ENCODE measurements around the gene RPS6KB2. TPM values are rescaled to one million over a fixed set of nuclear protein-coding genes. Genes with fewer than 3 reads are reported as not detected.

Gene RPS6KB2
- total RNA-seq, 1 donor from 2014 or later, result 72.3 TPM

GRCh38 chr11:67407688-67408163 lies 20.6 kb upstream of the RPS6KB2 start:
- no peak overlapping the region for H3K27ac ChIP-seq

GRCh38 chr11:67408437-67409200 lies 19.7 kb upstream of the RPS6KB2 start:
- Histone ChIP-seq H3K27ac (no peak overlapping the region), H3K36me3 (no peaks in the 10 kb centered on the region), H3K4me1 (no peaks in the 10 kb centered on the region), H3K9me3 (no peaks in the 10 kb centered on the region), H3K27me3 (no peaks in the 10 kb centered on the region), H3K4me3 (no peak overlapping the region)
- no peak for DNase-seq (ENCODE audit: low spot score in 2 of 2)
- intact Hi-C loops (cut with DNase I), result no loop called here
- TF ChIP-seq, protein P1, sequence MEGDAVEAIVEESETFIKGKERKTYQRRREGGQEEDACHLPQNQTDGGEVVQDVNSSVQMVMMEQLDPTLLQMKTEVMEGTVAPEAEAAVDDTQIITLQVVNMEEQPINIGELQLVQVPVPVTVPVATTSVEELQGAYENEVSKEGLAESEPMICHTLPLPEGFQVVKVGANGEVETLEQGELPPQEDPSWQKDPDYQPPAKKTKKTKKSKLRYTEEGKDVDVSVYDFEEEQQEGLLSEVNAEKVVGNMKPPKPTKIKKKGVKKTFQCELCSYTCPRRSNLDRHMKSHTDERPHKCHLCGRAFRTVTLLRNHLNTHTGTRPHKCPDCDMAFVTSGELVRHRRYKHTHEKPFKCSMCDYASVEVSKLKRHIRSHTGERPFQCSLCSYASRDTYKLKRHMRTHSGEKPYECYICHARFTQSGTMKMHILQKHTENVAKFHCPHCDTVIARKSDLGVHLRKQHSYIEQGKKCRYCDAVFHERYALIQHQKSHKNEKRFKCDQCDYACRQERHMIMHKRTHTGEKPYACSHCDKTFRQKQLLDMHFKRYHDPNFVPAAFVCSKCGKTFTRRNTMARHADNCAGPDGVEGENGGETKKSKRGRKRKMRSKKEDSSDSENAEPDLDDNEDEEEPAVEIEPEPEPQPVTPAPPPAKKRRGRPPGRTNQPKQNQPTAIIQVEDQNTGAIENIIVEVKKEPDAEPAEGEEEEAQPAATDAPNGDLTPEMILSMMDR (IDR thresholded peaks at IDR 0.05), result no peak

More at GRCh38 chr11:67407688-67408163, 20.6 kb upstream of the RPS6KB2 start:
- TF ChIP-seq, protein P1 (IDR thresholded peaks at IDR 0.05), result no peak
- Histone ChIP-seq H3K36me3 (no peaks in the 10 kb centered on the region), H3K9me3 (no peaks in the 10 kb centered on the region), H3K4me3 (no peak overlapping the region), H3K27me3 (no peaks in the 10 kb centered on the region), H3K4me1 (no peaks in the 10 kb centered on the region)
- intact Hi-C loops (cut with DNase I), result no loop called here
- DNase-seq (ENCODE audit: low spot score in 2 of 2), result no peak

GRCh38 chr11:67409261-67409666 lies 19.0 kb upstream of the RPS6KB2 start:
- Histone ChIP-seq H3K36me3 (no peaks in the 10 kb centered on the region), H3K4me1 (no peaks in the 10 kb centered on the region), H3K27ac (no peak overlapping the region), H3K4me3 (no peak overlapping the region), H3K27me3 (no peaks in the 10 kb centered on the region), H3K9me3 (no peaks in the 10 kb centered on the region)
- intact Hi-C loops (cut with DNase I), result no loop called here
- DNase-seq (ENCODE audit: low spot score in 2 of 2), result no peak
- TF ChIP-seq, protein P1 (IDR thresholded peaks at IDR 0.05), result no peak

GRCh38 chr11:67409781-67410368 lies 18.4 kb upstream of the RPS6KB2 start:
- Histone ChIP-seq H3K4me1 (peaks cover 0 to 2% of the 10 kb centered on the region in 2 donors), H3K36me3 (no peaks in the 10 kb centered on the region), H3K27me3 (no peaks in the 10 kb centered on the region), H3K4me3 (no peak overlapping the region), H3K27ac (no peak overlapping the region), H3K9me3 (no peaks in the 10 kb centered on the region)
- no peak for DNase-seq (ENCODE audit: low spot score in 2 of 2)
- intact Hi-C loops (cut with DNase I), result no loop called here
- TF ChIP-seq, protein P1 (IDR thresholded peaks at IDR 0.05), result no peak

GRCh38 chr11:67410369-67410831 lies 17.9 kb upstream of the RPS6KB2 start:
- Histone ChIP-seq H3K36me3 (no peaks in the 10 kb centered on the region), H3K4me3 (no peak overlapping the region), H3K27ac (no peak overlapping the region), H3K9me3 (no peaks in the 10 kb centered on the region), H3K4me1 (peaks cover 0 to 3% of the 10 kb centered on the region in 2 donors), H3K27me3 (no peaks in the 10 kb centered on the region)
- DNase-seq (ENCODE audit: low spot score in 2 of 2), result no peak
- TF ChIP-seq, protein P1 (IDR thresholded peaks at IDR 0.05), result no peak
- intact Hi-C loops (cut with DNase I), result no loop called here
